ACHN (cell line): ENCODE data around the gene ANXA4.
"Not testable (repeated sequence)": the region's sequence is repeated elsewhere in the genome, so short reads cannot be mapped to it uniquely, and the experiment has no call there.

Experiments used
- DNase-seq: peaks from one replicate; pipeline ENCODE4 v3.0.0-alpha.2; 2015
- in situ Hi-C: cut with HindIII; loops from 2 replicates; pipeline ENCODE4 v1.10.0; 2017; ENCODE audit warnings: low sequenced_read_pairs, low pct_ligation_motif_present, low pct_unique_long_range_greater_than_20kb

Gene ANXA4

DNA sequence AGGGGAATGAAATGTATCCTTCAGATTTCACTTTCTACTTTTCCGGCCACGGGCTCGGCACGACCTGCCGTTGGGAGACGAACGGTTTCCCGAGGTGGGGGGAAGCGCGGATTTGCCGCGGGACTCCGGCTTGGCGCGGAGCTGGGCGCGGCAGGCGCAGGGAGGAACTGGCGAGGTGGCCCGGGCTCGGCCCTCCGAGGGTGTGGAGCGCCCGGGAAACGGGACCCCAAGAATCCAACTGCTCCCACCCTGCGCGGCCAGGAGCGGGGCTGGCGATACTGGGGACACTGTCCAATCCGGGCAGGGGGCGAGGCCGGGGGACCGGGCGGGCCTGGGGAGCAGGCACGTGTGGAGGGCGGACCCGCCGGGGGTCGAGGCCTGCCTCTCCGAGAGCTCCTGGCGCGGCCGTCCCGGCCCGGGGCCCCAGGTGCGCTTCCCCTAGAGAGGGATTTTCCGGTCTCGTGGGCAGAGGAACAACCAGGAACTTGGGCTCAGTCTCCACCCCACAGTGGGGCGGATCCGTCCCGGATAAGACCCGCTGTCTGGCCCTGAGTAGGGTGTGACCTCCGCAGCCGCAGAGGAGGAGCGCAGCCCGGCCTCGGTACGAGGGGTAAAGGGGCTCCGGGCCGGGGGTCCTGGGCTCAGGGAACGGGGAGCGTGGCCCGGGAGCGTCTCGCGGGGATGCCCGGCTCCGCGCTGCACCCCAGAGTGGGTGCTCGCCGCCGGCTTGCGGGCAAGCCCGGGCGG lies at the start of gene ANXA4:
Gene ANXA4, plus strand, starts transcription at position 560 of the 747 bp plus-strand sequence. CDS start 39,432 bp downstream, outside the sequence.
- in situ Hi-C loops, result no loop called here
- peak; percentile 87 for DNase-seq

DNA sequence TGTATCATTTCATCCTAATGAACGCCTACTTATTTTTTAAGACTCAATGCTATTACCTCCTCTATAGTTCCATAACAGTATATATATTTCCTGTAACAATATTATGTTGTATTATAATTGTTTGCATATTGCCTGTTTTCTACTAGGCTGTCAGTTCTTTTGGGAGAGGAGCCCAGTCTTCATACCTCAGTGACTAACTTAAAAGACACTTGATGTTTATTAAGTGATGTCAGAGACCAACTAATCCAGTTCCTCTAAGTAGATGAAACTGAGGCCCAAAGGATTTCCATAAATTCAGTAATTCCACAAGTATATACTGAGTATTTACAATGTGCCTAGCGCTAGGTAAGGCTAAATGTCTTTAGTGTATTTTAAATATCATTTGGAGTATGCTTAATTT lies 49.5 kb upstream of the ANXA4 start:
- in situ Hi-C loops, result no loop called here
- no peak for DNase-seq

DNA sequence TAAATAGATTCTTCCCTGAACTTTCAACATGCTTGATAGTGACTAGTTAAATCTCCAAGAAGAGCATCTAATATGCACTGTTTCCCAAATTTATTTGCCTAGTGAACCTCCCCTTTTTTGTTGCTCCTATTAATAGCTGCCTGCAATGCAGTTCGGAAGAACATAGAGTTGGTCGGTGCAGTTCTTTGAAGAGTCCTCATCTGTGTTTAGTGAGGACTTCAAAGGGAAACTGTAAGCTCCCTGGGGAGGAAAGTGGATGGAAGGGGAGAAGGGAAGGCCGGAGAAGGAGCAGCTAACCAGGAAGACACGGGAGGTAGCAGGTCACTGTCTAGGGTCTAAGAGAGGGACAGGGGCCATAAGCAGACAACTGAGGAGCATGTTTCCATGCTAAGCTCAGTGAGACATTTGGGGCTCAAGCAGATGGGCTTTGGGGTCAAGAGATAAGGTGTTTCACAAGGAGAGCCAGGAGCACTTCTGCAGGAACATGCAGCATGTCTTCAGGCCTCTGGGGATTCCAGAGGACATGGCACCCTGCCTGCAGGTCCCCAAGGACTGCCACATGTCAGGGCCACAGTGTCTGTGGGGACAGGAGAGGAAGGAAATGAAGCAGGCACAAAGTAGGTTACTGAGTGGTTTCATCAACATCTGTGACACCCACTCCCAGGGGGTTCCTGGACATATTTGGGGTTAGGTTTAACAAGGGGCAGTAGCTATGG lies 48.7 kb upstream of the ANXA4 start:
- in situ Hi-C loops, result no loop called here
- no peak for DNase-seq

GRCh38 chr2:69693775-69694450 lies 48.0 kb upstream of the ANXA4 start:
- DNase-seq, result no peak
- in situ Hi-C loops, result no loop called here

- DNase-seq, result peak; percentile 83
- in situ Hi-C loops, result loop anchor here (5.0 kb wide), 1 partner anchor 133 kb away; no protein-coding TSS in a partner anchor
Observed at GRCh38 chr2:69694894-69695849, 46.8 kb upstream of the ANXA4 start.

GRCh38 chr2:69695850-69696216 lies 46.1 kb upstream of the ANXA4 start:
- in situ Hi-C loops, result loop anchor here (5.0 kb wide), 1 partner anchor 134 kb away; no protein-coding TSS in a partner anchor
- no peak for DNase-seq

DNA sequence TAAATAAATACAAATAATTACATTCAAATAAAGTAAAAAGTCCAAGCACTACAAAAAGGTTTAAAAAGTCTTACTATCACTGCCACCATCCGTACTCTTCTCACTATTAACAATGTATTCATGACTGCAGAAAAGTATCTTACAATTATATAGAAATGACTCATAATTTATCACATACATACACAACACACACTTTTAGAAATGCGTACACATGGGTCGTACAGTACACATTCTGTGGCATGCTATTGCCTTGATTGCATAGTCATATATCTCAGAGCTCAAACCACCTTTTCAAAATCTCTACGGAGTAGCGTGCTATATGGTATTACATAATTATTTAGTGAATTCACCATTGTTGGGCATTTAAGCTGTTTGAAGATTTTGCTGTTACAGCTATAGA lies 41.6 kb upstream of the ANXA4 start:
- in situ Hi-C loops, result no loop called here
- no peak for DNase-seq

DNA sequence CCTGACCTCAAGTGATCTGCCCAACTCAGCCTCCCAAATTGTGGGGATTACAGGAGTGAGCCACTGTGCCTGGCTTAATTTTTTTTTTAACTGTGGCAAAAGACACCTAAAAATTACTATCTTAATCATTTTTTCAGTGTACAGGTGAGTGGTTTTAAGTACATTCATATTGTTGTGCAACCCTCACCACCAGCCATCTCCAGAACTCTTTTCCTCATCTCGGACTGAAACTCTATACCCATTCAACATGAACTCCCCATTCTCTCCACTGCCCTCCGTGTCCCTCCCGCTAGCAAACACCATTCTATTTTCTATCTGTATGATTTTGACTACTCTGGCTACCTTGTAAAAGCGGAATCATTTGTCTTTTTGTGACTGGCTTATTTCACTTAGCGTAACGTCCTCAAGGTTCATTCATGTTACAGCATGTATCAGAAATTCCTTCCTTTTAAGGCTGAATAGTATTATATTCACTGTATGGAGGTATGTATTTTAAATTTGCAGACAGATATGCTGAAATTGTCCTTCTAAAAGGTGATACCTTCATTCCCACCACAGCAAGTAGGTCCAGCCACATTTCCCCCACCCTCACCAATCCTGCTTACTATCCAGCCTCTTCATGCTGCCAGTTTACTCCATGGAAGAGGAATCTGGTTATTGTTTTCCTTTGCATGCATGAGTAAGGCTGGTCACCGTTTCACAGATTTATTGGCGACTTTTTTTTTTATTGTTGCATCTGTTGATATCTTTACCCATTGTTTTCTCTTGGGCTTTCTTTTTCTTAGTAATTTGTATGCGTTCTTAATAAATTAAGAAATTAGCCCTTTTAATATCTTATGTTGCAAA lies 40.6 kb upstream of the ANXA4 start:
- DNase-seq, result no peak
- in situ Hi-C loops, result no loop called here

DNA sequence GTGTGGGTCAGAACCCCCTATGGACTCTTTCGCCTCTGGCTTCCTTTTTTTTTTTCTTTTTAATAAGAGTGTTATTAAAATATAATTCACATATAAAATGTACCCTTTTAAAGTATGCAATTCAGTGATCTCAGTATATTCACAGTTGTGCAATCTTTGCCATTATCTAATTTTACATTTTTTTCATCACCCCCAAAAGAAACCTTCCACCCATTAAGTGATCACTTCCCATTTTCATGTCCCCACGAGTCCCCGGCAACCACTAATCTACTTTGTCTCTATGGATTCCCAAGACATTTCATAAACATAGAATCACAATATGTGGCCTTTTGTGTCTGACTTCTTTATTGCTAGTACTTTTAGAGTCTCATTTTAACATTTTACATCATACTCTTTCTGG lies 38.7 kb upstream of the ANXA4 start:
- DNase-seq, result no peak
- in situ Hi-C loops, result no loop called here

DNA sequence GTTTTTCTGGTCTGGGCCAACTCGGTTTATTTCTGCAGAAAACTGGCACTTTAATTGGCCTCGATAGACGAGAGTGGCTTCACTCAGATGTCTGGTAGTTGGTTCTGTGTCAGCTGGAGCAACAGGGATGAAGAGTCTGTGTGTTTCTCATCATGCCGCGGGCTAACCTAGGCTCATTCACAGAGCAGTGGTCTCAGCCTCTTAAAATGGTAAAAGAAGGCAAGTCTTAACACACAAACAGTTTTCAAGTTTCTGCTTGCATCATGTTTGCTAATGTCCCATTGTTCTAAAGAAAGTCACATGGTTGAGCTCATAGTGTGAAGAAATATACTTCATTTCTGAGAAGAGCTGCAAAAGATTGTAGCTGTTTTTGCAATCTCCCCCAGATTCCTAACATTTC lies 37.5 kb upstream of the ANXA4 start:
- no peak for DNase-seq
- in situ Hi-C loops, result no loop called here

GRCh38 chr2:69709290-69709689 lies 32.6 kb upstream of the ANXA4 start:
- DNase-seq, result no peak
- in situ Hi-C loops, result no loop called here

- no peak for DNase-seq
- in situ Hi-C loops, result no loop called here
Observed at GRCh38 chr2:69711971-69712370, 30.0 kb upstream of the ANXA4 start.

GRCh38 chr2:69714024-69714423 lies 27.9 kb upstream of the ANXA4 start:
- no peak for DNase-seq
- in situ Hi-C loops, result no loop called here

GRCh38 chr2:69714539-69715220 lies 27.3 kb upstream of the ANXA4 start:
- peak; percentile 83 for DNase-seq
- in situ Hi-C loops, result not testable (repeated sequence)

DNA sequence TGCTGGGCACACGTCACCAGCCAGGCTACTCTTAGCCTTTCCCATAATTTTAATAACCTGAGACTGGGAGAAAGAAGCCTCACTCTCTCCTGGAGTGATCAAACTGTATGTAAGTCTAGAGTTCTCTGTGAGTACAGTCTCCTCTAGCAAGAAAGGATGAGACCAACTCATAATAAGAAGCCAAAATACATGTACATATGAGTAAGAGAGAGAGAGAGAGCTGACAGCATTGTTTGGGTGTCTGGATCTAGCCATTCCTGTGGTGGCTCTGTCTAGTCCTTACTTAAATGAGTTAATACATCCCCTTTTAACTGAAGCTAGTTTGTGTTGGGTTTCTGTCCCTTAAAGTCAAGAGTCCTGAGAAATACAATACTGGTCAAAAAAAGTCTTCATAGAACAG lies 26.0 kb upstream of the ANXA4 start:
- DNase-seq, result no peak
- in situ Hi-C loops, result no loop called here

DNA sequence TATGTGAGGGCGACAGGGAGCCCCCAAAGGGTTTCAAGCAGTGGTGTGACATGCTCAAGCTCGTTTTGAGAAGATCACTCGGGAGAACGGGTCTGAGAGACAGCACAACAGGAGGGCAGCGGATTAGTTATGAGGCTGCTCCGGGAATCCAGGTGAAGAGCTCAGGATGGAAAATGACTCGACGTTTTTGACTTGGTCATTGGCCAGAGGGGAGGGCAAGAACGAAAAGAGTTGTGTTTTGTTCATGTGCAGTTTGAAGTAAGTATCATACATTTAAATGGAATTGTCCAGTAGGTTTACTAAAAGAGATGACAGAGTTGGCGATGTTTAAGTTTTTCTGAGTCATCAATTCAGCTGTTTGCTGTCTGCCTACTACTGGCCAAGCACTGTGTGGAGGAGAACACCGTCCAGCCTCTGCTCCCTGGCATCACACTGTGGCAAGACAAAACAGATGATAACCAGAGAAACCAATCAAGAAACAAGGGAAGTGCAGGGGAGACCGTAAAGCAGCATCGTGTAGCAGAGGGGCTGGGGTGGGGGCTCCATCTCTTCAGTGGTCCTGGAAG lies 25.3 kb upstream of the ANXA4 start:
- in situ Hi-C loops, result no loop called here
- no peak for DNase-seq

- DNase-seq, result no peak
- in situ Hi-C loops, result no loop called here
Observed at GRCh38 chr2:69717186-69717585, 24.7 kb upstream of the ANXA4 start.
